GM21576 (cell line): ENCODE results near the gene CIB2.

ENCODE experiments used
- ATAC-seq: cut with Tn5 transposase; IDR thresholded peaks from one replicate; pipeline ENCODE4 v1.9.1; 2021; ENCODE audit warnings: mild to moderate bottlenecking, moderate library complexity; ENCODE audit not compliant: unreplicated experiment

The CIB2 gene

DNA sequence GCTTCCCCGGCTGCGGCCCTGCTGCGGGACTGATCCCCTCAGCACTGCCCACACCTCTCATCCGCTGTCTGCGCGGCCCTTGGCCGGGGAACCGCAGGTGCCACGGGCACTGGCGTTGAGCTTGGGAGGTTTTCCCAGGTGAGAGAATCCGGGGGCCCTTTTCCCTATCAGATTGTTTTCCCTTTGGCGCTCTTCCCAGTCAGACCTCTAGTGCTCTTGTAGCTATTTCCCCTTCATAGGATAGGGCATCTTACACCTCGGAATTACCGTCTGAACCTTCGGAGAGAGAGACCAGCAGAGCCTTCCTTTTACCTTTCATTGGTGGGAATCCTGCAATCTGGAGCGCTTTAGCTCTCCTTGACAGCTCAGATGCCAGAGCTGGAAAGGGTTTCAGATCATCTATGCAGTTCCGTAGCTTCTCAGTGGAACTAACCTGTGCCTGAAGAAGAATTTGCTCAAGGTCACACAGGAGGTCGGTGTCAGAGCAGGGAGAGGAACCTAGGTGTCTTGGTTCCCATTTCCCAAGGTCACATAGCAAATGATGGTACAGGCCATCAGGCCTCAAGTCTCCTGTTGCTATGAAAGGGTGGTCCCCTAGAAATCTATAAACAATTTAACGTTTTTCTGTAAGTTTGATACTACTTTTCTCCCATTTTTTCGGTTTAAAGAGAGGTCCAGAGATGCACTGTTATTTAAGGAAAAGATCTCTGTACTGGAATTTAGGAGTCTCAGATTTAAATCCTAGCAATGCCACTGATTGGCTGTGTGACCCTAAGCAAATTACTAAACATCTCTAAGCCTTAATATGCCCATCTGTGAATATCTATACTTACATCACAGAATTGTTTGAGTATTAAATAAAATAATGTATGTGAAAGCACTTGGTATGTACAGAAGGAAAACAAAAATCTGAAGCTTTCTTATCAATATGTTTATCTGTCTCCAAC is 18.8 kb upstream of the CIB2 start:
- peak; percentile 4 for ATAC-seq

DNA sequence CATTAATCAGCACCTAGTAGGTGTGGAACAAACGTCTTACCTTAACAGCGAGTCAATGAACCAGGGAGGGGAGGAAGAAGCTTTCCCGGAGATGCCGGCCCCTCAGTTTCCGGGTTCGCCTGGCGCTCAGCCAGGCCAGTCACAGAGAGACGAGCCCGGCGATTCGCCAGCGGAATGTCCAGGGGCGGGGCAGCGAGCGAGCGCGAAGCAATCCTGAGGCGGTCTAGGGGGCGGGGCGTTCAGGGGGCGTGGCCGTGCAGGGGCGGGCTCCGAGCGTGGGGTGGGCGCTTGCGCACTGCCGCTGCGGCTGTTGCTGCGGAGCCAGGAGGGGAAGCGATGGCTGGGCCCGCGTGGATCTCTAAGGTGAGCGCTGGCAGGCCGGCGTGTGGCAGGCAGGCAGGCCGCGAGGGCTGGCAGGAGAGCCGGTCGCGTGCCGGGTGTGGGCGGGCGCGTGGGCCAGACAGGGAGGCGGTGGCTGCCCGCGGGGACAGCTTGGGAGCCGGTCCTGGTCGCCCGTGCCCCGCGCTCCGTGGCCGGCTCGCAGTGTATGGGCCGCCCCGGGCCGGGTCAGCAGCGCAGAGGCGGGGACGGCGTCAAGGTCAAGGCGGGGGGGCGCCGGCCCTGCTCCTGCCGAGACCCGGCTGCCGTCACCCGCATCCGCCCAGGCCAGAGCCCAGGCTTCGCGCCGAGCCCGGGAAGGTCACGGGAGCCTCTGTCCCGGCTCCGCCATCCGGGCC is 18.0 kb upstream of the CIB2 start, which contains the start of gene IDH3A:
IDH3A (plus strand) TSS at position 295 of the 737 bp plus-strand sequence; CDS start at position 337, 42 bp downstream.
- peak; percentile 76 for ATAC-seq

DNA sequence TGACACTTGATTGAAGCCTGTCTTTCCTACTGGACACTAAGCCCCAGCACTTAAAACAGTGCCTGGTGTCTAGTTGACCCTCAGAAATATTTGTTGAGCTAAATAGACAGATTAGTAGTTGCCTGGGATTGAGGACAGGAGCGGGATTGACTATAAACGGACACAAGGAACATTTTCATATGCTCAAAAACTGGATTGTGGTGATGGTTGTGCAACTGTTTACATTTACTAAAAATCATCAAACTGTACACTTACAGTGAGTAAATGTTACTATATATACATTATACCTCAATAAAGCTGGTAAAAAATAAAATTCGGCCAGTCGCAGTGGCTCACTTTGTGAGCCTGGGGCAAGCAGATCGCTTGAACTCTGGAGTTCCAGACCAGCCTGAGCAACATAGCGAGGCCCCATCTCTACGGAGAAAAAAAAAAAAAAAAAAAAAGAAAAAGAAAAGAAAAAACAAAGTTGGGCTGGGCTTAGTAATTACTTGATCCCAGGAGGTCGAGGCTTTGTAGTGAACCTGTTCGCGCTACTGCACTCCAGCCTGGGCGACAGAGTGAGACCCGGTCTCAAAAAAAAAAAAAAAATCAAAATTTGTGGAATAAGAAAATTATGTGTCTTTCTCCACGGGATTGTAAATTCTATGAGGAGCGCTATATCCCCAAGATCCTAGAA is 17.3 kb upstream of the CIB2 start:
- no peak for ATAC-seq

DNA sequence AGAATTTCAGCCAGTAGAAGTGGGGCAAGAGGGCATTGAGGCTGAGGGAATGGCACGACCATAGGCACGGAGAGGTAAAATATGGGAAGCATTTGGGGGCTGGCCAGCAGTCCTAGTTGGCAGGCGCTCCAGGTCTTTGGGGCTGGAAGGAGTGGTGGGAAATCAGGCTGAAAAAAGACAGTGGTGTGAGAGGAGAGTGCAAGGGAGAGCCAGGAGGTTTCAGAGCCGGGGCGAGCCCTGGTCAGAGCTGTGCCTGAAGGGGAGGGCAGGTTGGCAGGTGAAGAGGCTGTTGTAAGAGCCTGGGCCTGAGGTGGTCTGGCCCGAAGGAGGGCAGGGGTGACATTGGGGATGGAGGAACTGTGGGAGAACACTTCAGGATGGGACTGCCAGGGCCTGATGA is 16.3 kb upstream of the CIB2 start:
- ATAC-seq, result no peak

DNA sequence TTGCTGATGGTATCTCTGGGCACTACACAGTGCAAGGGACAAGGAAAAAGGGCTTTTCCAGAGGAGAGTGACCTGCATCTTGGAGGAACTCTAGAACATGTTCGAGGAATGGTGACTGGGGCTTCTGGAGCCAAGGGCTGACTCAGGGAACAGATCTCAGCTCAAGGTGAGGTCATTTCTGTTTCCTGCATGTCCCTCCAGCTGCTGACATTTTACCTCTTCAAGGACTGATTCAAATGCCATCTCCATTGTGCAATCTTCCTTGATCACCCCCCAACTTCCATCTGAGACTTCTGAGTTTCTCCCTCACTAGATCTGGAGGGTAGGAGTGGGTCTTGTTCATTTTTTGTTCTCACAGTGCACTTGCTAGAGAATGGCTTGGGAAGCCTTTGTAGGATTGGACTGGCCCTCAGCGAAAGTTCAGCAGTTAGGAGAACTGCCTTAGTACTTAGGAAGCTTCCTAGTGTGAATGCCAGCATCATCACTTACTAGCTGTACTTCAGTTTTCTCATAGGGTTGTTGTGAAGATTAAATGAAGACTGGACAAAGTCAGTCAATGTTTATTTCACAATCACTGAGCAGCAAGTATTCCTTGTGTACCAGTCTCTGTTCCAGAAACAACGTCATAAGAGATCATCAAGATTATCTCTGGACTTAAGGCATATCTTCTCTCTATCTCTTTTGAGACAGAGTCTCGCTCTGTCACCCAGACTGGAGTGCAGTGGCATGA is 15.3 kb upstream of the CIB2 start:
- ATAC-seq, result no peak

DNA sequence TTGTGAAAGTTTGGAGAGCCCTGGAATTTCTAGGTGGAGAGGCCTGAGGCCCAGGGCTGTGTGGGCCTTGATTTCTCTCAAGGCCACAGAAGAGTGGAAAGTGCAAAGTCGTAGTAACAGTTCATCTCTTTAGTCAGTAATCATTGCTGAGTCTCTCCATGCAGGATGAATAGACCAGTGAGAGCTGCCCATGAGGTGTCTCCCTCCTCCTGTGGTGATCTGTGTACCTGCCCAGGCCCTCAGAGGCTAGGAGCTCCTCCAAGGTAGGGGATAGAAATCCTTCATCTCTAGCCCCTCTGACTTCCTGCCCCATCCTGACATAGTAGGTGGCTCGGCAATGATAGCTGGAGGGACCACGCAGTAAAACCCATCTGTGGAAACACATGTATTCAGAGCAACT is 11.1 kb upstream of the CIB2 start:
- ATAC-seq, result no peak

DNA sequence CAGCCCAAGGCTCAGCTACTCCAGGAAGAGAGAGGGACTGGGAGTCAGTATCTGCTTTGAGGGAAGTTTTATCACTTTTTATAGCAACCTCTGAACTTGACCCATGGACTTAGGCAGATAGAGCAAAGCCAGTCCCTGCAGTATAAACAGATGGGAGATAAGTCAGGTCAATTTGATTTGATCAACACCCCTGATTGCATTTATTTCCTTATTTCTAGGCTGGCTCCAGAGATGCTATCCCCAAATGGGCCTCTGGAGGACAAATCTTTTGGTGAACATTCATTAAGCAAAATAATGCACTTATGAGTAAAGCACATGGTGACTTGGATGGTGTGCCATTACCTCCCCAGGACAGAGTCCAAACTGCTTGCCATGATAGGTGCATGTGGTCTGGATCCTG is 9.0 kb upstream of the CIB2 start:
- no peak for ATAC-seq

DNA sequence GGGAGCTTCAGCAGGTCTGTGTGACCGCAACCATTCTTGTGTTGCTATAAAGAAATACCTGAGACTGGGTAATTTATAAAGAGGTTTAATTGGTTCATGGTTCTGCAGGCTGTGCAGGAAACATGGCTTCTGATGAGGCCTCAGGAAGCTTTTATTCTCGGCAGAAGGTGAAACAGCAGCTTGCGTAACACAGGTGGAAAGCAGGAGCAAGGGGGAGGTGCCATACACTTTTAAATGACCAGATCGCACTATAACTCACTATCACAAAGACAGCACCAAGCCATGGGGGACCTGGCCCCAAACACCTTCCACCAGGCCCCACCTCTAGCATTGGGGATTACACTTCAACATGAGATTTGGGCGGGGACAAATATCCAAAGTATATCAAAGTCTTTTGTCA is 8.3 kb upstream of the CIB2 start:
- ATAC-seq, result no peak

DNA sequence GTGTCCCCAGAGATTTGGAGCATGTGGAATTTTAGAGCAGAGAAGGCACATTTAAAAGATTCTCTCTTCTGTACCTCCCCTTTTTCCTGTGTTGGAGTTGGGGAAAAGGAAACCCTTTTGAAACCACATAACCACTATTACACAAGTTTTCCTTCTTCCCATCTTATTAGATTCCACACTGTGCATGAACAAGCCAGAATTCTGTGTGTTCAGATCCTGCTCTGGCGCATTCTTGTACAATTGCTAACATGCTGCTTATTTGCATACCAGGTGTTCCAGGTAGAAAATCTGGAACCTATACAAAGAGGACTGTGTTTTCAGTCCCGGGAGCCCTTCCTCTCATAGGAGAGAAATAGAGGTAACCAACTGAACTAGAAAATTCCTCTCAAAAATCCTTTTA is 2.6 kb upstream of the CIB2 start:
- no peak for ATAC-seq

DNA sequence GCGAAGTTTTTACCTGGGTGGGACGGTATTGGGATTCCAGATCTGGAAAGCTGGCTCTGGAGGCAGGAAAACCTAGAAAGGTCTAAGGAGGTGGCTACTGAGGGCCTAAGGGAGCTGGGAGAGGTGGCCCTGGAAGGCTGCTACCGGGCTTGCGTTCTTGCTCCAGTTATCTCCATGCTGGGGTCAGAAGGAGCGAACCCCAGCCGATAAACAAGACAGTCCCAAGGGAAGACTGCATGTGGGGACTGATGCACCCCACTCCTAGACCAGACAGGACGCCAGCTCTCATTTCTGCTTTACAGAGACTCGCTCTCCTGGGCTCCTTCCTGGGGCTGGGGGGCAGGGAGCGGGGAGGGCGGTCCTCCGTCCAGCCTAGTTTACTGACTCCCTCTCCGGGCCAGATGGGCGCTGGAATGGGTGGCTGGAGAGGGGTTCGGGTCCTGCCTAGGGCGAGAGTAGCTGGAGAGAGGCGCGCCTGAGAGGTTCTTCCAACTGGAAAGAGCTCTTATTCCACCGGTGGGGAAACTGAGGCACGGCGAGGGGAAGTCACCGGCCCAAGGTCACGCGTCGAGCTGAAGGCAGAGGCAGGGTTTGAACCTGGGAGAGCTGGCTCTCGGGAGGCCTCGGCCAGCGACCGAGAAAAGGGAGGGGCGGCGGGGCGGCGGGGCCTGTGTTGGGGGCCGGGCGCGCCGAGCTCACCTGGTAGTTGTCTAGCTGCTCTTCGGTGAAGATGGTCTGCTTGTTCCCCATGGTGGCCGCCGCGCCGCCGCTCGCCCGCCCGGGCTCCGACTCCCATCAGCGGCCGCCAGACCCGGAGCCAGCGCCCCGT is 565 bp downstream of the CIB2 start:
- peak; percentile 30 for ATAC-seq

DNA sequence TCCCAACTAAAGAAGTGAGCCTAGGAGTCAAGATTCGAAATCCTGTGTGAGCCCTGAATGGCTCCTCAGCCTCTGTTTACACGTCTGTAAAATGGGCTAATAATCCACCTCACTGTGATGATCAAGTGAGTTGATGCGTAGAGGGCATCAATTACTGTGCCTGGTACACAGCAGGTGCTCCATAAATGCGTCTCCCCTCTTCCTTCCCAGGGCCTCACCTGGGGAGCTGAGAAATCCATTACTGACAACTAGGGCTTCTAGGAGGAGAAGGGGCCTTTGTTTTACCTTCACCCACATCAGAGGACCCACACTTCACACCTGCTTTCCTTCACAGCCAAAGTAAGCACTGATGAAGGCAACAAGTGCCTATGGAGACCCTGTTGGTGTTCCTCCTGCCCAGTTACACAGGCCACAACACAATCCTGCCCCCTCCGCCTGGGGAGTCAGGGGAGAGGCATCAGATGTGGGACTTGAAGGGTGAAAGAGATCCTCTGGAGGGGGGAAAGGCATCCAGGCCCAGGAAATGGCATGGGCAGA is 1.4 kb downstream of the CIB2 start:
- no peak for ATAC-seq

DNA sequence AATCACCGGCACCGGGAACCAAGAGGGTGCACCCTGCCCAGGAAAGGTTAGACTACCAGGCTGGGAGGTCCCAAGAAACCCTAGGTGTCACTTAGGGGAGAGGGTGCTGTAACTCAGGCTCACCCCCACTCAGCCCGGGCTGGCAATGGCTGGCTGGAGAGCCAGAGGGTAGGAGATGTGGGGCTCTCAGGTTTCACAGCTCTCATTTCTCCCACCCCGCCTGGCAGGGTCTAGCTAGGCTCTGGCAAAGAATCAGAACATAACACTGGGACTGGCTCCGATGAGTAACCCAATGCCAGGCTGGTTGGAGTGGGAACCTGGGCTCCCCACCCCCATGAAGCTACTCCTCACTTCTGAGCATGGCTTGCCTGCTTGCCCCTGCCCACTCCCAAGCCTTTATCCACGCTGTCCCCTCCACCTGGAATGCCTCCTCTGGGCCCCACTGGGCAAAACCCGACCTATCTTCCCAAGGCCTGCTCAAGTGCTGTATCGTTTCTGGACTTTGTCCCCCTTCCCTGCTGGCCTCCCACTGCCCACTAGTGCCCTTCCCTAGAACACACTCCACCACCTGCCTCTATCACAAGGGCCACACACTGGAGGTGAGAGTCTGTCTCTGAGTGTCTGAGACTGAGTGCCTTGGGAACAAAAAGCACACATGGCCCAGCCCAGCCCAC is 2.0 kb downstream of the CIB2 start:
- ATAC-seq, result no peak

DNA sequence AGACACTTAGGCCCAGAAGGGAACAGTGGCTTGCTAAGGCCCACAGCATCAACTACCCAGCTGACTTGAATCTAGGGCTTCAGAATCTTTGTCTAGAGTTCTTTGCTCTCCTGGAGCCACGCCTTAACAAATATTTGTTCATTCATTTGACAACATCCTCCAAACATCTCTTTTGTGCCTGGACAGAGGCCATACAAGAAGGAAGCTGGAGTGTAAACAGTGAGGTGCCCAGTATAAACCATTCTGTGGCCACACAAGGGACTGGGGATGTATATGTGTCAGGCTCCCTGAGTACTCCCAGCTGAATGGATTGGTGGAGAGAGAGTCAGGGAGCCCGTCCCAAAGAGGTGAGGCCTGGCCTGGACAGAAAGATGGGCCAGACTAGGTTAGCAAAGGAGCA is 3.4 kb downstream of the CIB2 start:
- no peak for ATAC-seq

DNA sequence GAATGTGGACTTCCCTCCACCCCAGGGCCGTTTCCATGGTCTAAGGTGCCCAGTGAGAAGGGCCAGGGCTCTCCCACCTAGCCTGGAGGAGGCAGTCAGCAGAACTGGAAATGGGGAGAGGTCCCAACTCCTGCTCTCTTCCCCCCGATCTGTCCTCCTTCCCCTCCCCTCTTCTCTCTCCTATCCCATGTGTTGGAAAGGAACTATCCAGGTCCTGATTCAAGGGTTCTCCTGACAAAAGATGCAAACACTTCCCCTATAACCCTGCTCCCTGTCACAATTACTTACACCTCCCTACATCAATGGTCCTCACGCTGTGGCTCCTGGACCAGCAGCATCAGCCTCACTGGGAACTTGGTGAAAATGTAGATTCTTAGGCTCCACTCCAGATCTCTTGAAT is 6.0 kb downstream of the CIB2 start:
- no peak for ATAC-seq

DNA sequence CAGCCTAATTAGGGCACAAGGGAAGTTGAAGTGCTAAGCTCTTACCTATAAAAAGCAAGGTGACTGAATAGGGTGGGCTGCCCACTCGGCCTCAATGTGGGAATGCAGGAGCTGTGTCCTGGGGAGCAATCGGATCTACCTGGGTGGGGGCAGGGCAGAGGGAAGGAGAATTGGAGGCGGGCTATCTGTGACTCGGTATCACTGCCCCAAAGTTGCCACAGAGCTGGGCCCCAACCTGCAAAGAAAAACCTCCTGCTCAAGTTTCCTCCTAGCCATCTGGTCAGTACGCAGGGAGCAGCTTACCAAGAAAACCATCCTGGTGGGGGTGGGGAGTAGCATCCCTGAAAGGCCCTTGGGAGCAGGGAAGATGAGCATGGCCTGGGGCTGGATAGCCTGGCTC is 10.7 kb downstream of the CIB2 start:
- ATAC-seq, result no peak

DNA sequence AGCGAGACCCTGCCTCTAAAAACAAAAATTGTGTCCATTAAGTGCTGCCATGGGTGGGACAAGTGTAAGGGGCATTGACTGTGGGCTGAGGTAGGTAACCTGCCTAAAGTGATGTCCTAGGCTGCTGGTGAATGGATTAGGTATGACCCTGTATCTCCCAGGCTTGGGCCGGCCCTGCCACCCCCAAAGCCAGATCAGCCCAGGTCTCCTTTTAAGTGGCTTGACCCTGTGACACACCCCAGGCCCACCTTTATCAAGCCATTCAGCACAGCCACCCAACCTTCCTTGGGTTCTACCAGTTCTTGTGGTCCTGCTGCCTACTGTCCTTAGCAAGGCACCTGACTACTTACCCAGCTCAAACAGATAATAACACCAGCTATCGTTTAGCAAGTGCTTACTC is 18.7 kb downstream of the CIB2 start:
- ATAC-seq, result no peak

DNA sequence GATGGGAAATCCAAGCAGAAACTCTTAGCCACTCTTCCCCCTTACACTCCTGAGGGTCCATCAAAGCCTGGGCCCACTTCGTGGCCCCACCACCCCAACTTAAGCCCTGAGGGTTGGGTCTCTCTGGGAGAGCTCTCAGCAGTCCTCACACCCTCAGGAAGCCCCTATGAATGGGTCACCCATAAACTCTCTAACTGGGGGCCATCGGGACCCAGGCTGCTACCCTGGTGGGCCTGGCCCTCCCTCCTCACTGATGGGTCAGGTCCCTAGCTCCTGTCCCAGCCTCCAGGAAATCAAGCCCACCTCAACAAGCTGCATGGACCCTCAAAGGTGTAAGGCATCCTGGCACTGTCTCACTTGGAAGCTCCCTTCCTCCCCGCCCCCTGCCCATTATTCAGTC is 19.5 kb downstream of the CIB2 start:
- ATAC-seq, result no peak

DNA sequence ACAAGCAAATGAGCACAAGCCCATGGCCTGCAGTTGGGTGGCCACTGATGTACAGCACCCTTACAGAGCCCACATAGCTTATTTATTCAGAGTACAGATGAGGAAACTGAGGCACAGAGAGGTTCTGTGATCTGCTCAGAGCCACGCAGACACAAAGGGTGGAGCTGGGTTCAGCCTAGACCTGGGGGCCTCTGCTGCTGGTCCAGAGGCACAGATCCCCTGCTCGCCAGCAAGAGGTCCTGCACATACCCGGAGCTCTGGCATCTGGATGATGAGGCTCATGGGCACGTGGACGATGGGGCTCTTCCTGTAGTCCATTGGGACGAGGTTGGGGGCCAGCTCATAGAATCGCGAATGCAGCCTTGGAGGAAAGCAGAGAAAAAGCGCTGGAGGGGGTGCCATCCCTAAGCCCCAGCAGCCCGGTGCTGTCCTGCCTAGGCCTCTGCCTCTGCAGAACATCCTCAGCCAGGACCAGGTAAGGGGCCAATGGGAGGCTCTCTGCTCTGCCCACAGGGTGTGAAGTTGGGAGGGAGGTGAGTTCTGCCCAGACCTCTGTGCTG is 20.2 kb downstream of the CIB2 start:
- ATAC-seq, result no peak

DNA sequence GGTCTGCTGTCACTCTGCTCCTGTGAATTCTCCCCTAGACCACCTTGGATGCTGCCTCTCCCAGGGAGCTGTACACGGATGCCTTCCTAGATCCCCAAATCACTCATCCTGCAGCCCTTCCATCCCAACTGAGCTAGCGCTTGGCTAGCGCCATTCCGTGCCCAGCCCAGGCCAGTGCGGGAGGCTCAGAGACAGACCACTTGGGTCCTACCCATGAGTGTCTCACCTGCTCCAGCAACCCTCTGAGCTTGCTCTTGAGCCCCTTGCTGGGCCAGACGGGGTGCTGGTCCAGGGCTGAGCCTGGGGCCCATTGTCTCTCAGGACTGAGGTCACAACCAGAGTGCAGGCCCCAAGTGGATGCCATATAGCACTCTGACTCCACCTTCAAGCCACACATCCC is 21.1 kb downstream of the CIB2 start:
- ATAC-seq, result no peak
